PFSK-1 (cell line): ENCODE measurements around the gene MGAT1.

Experiments used
- FOXP2 ChIP-seq: optimal IDR thresholded peaks from 2 replicates; pipeline ENCODE3; 2011; ENCODE audit warnings: borderline replicate concordance, control low read depth, inconsistent platforms; ENCODE audit not compliant: insufficient read depth; ENCODE audit errors: extremely low read length, extremely low read depth
- POLR2AphosphoS5 ChIP-seq: IDR thresholded peaks from 2 replicates; pipeline ENCODE4 v1.6.1; 2012; ENCODE audit warnings: low read depth, mild to moderate bottlenecking, control low read depth, low read length, moderate library complexity
- SIN3A ChIP-seq: IDR thresholded peaks from 2 replicates; pipeline ENCODE4 v1.6.1; 2012; ENCODE audit warnings: mild to moderate bottlenecking, low read length, moderate library complexity, borderline replicate concordance; ENCODE audit not compliant: insufficient read depth
- TAF1 ChIP-seq: IDR thresholded peaks from 2 replicates; pipeline ENCODE4 v1.6.1; 2012; ENCODE audit warnings: low read length, control low read depth, borderline replicate concordance; ENCODE audit not compliant: insufficient read depth
- TF ChIP-seq, protein P1 (sequence below), 2 experiments: IDR thresholded peaks; 2 replicates each; pipeline versions ENCODE4 v1.6.1 to v1.8.0; 2011 to 2012; ENCODE audit warnings: low read depth in 2 of 2, low read length in 2 of 2, control low read depth in 1 of 2, inconsistent platforms in 1 of 2, mild to moderate bottlenecking in 1 of 2, moderate library complexity in 1 of 2; ENCODE audit not compliant: insufficient read depth in 1 of 2

DNA sequence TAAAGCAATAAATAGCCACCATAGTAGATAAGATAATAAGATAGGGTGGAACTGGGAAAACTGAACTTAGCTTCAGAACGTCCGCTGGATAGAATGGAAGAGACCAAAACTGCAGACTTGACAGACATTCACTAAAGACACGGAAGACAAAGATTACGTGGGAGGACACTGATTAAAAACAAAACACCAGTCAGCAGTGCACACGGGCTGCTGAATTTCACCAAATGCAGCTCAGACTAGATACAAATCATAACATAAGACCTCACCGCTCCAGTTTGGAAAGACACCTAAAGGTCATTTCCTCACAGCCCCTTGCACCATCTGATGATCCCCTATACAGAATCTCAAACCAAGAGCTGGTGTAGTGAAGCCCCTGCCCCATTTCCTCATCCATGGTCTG, 59.9 kb downstream of the MGAT1 start:
- no peak for TF ChIP-seq POLR2AphosphoS5
- no peak for TF ChIP-seq TAF1
- no peak for TF ChIP-seq SIN3A
- TF ChIP-seq, protein P1, sequence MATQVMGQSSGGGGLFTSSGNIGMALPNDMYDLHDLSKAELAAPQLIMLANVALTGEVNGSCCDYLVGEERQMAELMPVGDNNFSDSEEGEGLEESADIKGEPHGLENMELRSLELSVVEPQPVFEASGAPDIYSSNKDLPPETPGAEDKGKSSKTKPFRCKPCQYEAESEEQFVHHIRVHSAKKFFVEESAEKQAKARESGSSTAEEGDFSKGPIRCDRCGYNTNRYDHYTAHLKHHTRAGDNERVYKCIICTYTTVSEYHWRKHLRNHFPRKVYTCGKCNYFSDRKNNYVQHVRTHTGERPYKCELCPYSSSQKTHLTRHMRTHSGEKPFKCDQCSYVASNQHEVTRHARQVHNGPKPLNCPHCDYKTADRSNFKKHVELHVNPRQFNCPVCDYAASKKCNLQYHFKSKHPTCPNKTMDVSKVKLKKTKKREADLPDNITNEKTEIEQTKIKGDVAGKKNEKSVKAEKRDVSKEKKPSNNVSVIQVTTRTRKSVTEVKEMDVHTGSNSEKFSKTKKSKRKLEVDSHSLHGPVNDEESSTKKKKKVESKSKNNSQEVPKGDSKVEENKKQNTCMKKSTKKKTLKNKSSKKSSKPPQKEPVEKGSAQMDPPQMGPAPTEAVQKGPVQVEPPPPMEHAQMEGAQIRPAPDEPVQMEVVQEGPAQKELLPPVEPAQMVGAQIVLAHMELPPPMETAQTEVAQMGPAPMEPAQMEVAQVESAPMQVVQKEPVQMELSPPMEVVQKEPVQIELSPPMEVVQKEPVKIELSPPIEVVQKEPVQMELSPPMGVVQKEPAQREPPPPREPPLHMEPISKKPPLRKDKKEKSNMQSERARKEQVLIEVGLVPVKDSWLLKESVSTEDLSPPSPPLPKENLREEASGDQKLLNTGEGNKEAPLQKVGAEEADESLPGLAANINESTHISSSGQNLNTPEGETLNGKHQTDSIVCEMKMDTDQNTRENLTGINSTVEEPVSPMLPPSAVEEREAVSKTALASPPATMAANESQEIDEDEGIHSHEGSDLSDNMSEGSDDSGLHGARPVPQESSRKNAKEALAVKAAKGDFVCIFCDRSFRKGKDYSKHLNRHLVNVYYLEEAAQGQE (IDR thresholded peaks at IDR 0.05; ENCODE audit: insufficient read depth in 1 of 2, low read depth in 2 of 2, low read length in 2 of 2) = no peak
- no peak for TF ChIP-seq FOXP2
